ACC112 (cell line): Measurements from ENCODE around the gene DYNC2LI1.
A peak's percentile ranks its signal among the peaks of the same experiment; 100 is the strongest.
"Not testable (repeated sequence)": the region's sequence is repeated elsewhere in the genome, so short reads cannot be mapped to it uniquely, and the experiment has no call there.

Experiments
- H2AFZ ChIP-seq: fragments of 200-600 bp; sonication (generic); one replicate; pipeline ENCODE4 v1.6.0; 2017; ENCODE audit warnings: antibody characterized with exemption, low read length; ENCODE audit not compliant: unreplicated experiment
- H3K27ac ChIP-seq: fragments of 200-600 bp; sonication (generic); 2 replicates; pipeline ENCODE4 v1.5.1; 2014; ENCODE audit warnings: low read depth, mild to moderate bottlenecking, antibody characterized with exemption, low read length, moderate library complexity
- H3K27me3 ChIP-seq: fragments of 200-600 bp; sonication (generic); 2 replicates; pipeline ENCODE4 v1.6.1; 2014; ENCODE audit warnings: mild to moderate bottlenecking, antibody characterized with exemption, low read length, moderate library complexity, mixed read lengths; ENCODE audit not compliant: insufficient read depth
- H3K36me3 ChIP-seq: fragments of 200-600 bp; sonication (generic); 2 replicates; pipeline ENCODE4 v1.6.1; 2016; ENCODE audit warnings: mild to moderate bottlenecking, antibody characterized with exemption, low read length, moderate library complexity, mixed read lengths; ENCODE audit not compliant: insufficient read depth
- H3K4me1 ChIP-seq: fragments of 200-600 bp; sonication (generic); one replicate; pipeline ENCODE4 v1.6.1; 2016; ENCODE audit warnings: low read length, mixed read lengths; ENCODE audit not compliant: insufficient read depth, unreplicated experiment, control insufficient read depth
- H3K4me3 ChIP-seq: fragments of 200-600 bp; sonication (generic); 2 replicates; pipeline ENCODE4 v1.5.1; 2014; ENCODE audit warnings: mild to moderate bottlenecking, low read depth, low read length
- H3K79me2 ChIP-seq: fragments of 200-600 bp; sonication (generic); one replicate; pipeline ENCODE4 v1.6.0; 2016; ENCODE audit warnings: low read length; ENCODE audit not compliant: control insufficient read depth, unreplicated experiment, insufficient read depth

The DYNC2LI1 gene

GRCh38 chr2:43773876-43774613, at the start of gene DYNC2LI1:
Gene DYNC2LI1 (plus strand): TSS chr2:43774039. CDS start chr2:43774139, 100 bp downstream.
- peak within 1 kb of the TSS; percentile 73 for H2AFZ ChIP-seq
- H3K79me2 ChIP-seq, result no peaks in the 10 kb centered on the region
- H3K4me1 ChIP-seq, result no peaks in the 10 kb centered on the region
- no peaks in the 10 kb centered on the region for H3K27me3 ChIP-seq
- H3K4me3 ChIP-seq, result peak within 1 kb of the TSS; percentile 85
- H3K27ac ChIP-seq, result peak within 1 kb of the TSS; percentile 76
- peaks cover 5% of the 10 kb centered on the region; the same call in 1 of the 2 replicates for H3K36me3 ChIP-seq

- no peak overlapping the region for H3K4me3 ChIP-seq
- H3K27me3 ChIP-seq, result no peaks in the 10 kb centered on the region
- peaks cover 12% of the 10 kb centered on the region for H3K4me1 ChIP-seq
- no peaks in the 10 kb centered on the region for H3K79me2 ChIP-seq
- no peak overlapping the region for H3K27ac ChIP-seq
- no peaks in the 10 kb centered on the region for H3K36me3 ChIP-seq
- H2AFZ ChIP-seq, result no peak overlapping the region
Measured at GRCh38 chr2:43724728-43725526, 48.9 kb upstream of the DYNC2LI1 start.

- no peak overlapping the region for H2AFZ ChIP-seq
- H3K27me3 ChIP-seq, result no peaks in the 10 kb centered on the region
- H3K27ac ChIP-seq, result no peak overlapping the region
- H3K4me1 ChIP-seq, result peaks cover 12% of the 10 kb centered on the region
- no peaks in the 10 kb centered on the region for H3K79me2 ChIP-seq
- H3K36me3 ChIP-seq, result no peaks in the 10 kb centered on the region
- no peak overlapping the region for H3K4me3 ChIP-seq
Measured at GRCh38 chr2:43725711-43726246, 48.1 kb upstream of the DYNC2LI1 start.

- peaks cover 22% of the 10 kb centered on the region for H3K4me1 ChIP-seq
- H3K79me2 ChIP-seq, H3K27ac ChIP-seq, H3K4me3 ChIP-seq, H3K36me3 ChIP-seq, H2AFZ ChIP-seq, H3K27me3 ChIP-seq: not testable (repeated sequence)
Measured at GRCh38 chr2:43726961-43727633, 46.7 kb upstream of the DYNC2LI1 start.

GRCh38 chr2:43727634-43728014, 46.2 kb upstream of the DYNC2LI1 start:
- Histone ChIP-seq H3K4me3 (no peak overlapping the region), H3K27ac (no peak overlapping the region), H2AFZ (no peak overlapping the region), H3K36me3 (no peaks in the 10 kb centered on the region), H3K27me3 (no peaks in the 10 kb centered on the region), H3K4me1 (peaks cover 22% of the 10 kb centered on the region), H3K79me2 (no peaks in the 10 kb centered on the region)

GRCh38 chr2:43729491-43730174, 44.2 kb upstream of the DYNC2LI1 start:
- no peak overlapping the region for H3K4me3 ChIP-seq
- H3K79me2 ChIP-seq, result no peaks in the 10 kb centered on the region
- H2AFZ ChIP-seq, result no peak overlapping the region
- peaks cover 20% of the 10 kb centered on the region for H3K4me1 ChIP-seq
- no peaks in the 10 kb centered on the region for H3K36me3 ChIP-seq
- H3K27ac ChIP-seq, result no peak overlapping the region
- no peaks in the 10 kb centered on the region for H3K27me3 ChIP-seq

- Histone ChIP-seq H2AFZ (no peak overlapping the region), H3K4me3 (no peak overlapping the region), H3K27ac (no peak overlapping the region), H3K79me2 (no peaks in the 10 kb centered on the region), H3K27me3 (no peaks in the 10 kb centered on the region), H3K36me3 (no peaks in the 10 kb centered on the region), H3K4me1 (peaks cover 15% of the 10 kb centered on the region)
Measured at GRCh38 chr2:43731211-43731610, 42.6 kb upstream of the DYNC2LI1 start.

GRCh38 chr2:43736637-43737036, 37.2 kb upstream of the DYNC2LI1 start:
- H3K27me3 ChIP-seq, result no peaks in the 10 kb centered on the region
- H3K4me3 ChIP-seq, result no peak overlapping the region
- peak overlapping the region; percentile 36 for H3K27ac ChIP-seq
- H3K36me3 ChIP-seq, result no peaks in the 10 kb centered on the region
- H3K79me2 ChIP-seq, result no peaks in the 10 kb centered on the region
- H2AFZ ChIP-seq, result no peak overlapping the region
- H3K4me1 ChIP-seq, result peaks cover 20% of the 10 kb centered on the region

GRCh38 chr2:43737097-43737854, 36.6 kb upstream of the DYNC2LI1 start:
- peaks cover 16% of the 10 kb centered on the region for H3K4me1 ChIP-seq
- H3K4me3 ChIP-seq, result peak overlapping the region; percentile 18; the same call in 1 of the 2 replicates
- no peaks in the 10 kb centered on the region for H3K27me3 ChIP-seq
- H2AFZ ChIP-seq, result peak overlapping the region; percentile 76
- no peaks in the 10 kb centered on the region for H3K36me3 ChIP-seq
- H3K79me2 ChIP-seq, result no peaks in the 10 kb centered on the region
- H3K27ac ChIP-seq, result peak overlapping the region; percentile 36
